Smooth muscle cell (in vitro differentiated cells): ENCODE data around the gene CALN1. TPM values are rescaled to one million over a fixed set of nuclear protein-coding genes. Genes with fewer than 3 reads are reported as not detected.
"Not testable (repeated sequence)": the region's sequence is repeated elsewhere in the genome, so short reads cannot be mapped to it uniquely, and the experiment has no call there.

Source experiments
- DNase-seq: peaks from one replicate; lab custom pipeline; 2025; ENCODE audit not compliant: unreplicated experiment; lab: John Stamatoyannopoulos, UW
- H2AFZ ChIP-seq: fragments of 200-600 bp; sonication (generic); 2 replicates; pipeline ENCODE4 v1.6.0; 2016; ENCODE audit warnings: antibody characterized with exemption, low read depth, mild to moderate bottlenecking
- H3F3A ChIP-seq: fragments of 200-600 bp; sonication (generic); 2 replicates; pipeline ENCODE4 v1.6.0; 2017; ENCODE audit warnings: antibody characterized with exemption, low read depth
- H3K27ac ChIP-seq: fragments of 200-600 bp; sonication (generic); 2 replicates; pipeline ENCODE4 v1.5.1; 2016; ENCODE audit warnings: low read depth, mild to moderate bottlenecking
- H3K27me3 ChIP-seq: fragments of 200-600 bp; sonication (generic); 2 replicates; pipeline ENCODE4 v1.6.1; 2016; ENCODE audit warnings: low read depth, mild to moderate bottlenecking
- H3K36me3 ChIP-seq: fragments of 200-600 bp; sonication (generic); 2 replicates; pipeline ENCODE4 v1.5.1; 2016; ENCODE audit warnings: low read depth
- H3K4me1 ChIP-seq: fragments of 200-600 bp; sonication (generic); 2 replicates; pipeline ENCODE4 v1.5.1; 2016; ENCODE audit warnings: low read depth
- H3K4me2 ChIP-seq: fragments of 200-600 bp; sonication (generic); 2 replicates; pipeline ENCODE4 v1.6.0; 2016; ENCODE audit warnings: mild to moderate bottlenecking
- H3K4me3 ChIP-seq: fragments of 200-600 bp; sonication (generic); 2 replicates; pipeline ENCODE4 v1.5.1; 2016; ENCODE audit warnings: mild to moderate bottlenecking
- H3K79me2 ChIP-seq: fragments of 200-600 bp; sonication (generic); 2 replicates; pipeline ENCODE4 v1.6.0; 2016; ENCODE audit warnings: low read depth, mild to moderate bottlenecking
- H3K9ac ChIP-seq: fragments of 200-600 bp; sonication (generic); 2 replicates; pipeline ENCODE4 v1.6.0; 2016; ENCODE audit warnings: low read depth
- H3K9me3 ChIP-seq: fragments of 200-600 bp; sonication (generic); replicated peaks from 2 replicates; pipeline ENCODE4 v1.5.1; 2016; ENCODE audit warnings: low read depth
- H4K20me1 ChIP-seq: fragments of 200-600 bp; sonication (generic); 2 replicates; pipeline ENCODE4 v1.6.0; 2016; ENCODE audit warnings: low read depth
- CTCF ChIP-seq: fragments of 200-600 bp; sonication (generic); IDR thresholded peaks from 2 replicates; pipeline ENCODE4 v1.5.1; 2017; ENCODE audit warnings: borderline replicate concordance, mild to moderate bottlenecking, antibody characterized with exemption; ENCODE audit not compliant: insufficient read depth, poor library complexity, severe bottlenecking
- WGBS: methylation state at CpG from one replicate; pipeline ENCODE4 v1.1.7; 2016; ENCODE audit warnings: low lambda C conversion rate; 5-methylcytosine and 5-hydroxymethylcytosine counted together
- polyA plus RNA-seq: library from polyadenylated mRNA; unstranded; fragments of >200 nt; fragmentation: Nextera tagmentation; extraction: Ambion mirVana; gene quantifications from 2 replicates; pipeline ENCODE4 v1.2.1, GENCODE V29; 2016
- total RNA-seq: library from RNA; depleted of rRNA; stranded (reverse); fragments of >200 nt; gene quantifications from 2 replicates; pipeline ENCODE4 v1.2.3, GENCODE V29; 2014

The CALN1 gene
- total and polyA plus RNA-seq, 2 experiments from 2014 or later, result not detected

DNA sequence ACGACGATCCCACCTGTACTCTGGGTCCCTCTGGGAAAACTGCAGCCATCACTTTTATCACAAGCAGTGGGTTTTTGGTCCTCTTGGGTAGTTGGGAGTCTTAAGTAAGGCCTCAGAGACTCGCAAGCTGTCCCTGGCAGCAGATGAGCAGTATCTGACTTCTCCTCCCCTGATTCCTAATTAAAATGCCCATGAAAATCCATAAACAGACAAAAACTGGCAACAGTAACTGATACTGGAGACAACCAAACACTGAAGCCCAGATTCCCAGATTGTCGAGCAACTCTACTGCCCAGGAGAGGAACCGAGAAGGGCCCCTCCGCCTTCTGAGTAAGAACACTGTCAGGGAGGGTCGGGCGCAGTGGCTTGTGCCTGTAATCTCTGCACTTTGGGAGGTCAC is 333.8 kb downstream of the CALN1 start:
- Histone ChIP-seq H3K27ac (no peak overlapping the region), H3K9me3 (no peaks in the 10 kb centered on the region), H3K27me3 (peaks cover 8% of the 10 kb centered on the region), H3K4me1 (no peaks in the 10 kb centered on the region), H3K4me3 (no peak overlapping the region), H3K36me3 (no peaks in the 10 kb centered on the region), H3K4me2 (no peak overlapping the region), H2AFZ (no peak overlapping the region), H3K79me2 (no peaks in the 10 kb centered on the region), H3F3A (no peaks in the 10 kb centered on the region), H3K9ac (no peak overlapping the region), H4K20me1 (no peaks in the 10 kb centered on the region)
- DNase-seq, result no peak
- no peak for TF ChIP-seq CTCF
- WGBS, result 94% methylated on average over 8 of the region's 8 CpGs

DNA sequence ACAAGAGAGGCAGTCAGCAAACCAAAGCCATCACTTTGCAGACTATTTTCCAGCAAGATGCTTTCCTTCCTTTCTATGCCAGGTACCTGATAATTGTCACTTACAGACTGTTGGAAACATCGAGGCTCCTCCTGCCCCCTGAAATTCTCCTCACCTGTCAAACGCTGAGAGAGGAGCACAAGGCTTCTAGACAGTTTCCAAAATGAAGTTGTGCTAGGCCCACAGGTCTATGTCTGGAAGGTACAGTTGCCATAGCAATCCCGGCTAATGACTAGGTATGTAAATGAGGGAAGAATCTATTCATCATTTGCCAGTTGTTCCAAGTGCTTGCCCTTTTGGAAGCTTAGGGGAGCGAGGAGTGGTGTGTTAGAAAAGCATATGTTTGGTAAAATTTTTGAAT is 334.4 kb downstream of the CALN1 start:
- DNase-seq, result no peak
- Histone ChIP-seq H3F3A (no peaks in the 10 kb centered on the region), H3K27me3 (peaks cover 8% of the 10 kb centered on the region), H3K9ac (no peak overlapping the region), H3K4me3 (no peak overlapping the region), H2AFZ (no peak overlapping the region), H3K4me2 (no peak overlapping the region), H3K79me2 (no peaks in the 10 kb centered on the region), H3K4me1 (no peaks in the 10 kb centered on the region), H3K27ac (no peak overlapping the region), H3K36me3 (no peaks in the 10 kb centered on the region), H3K9me3 (no peaks in the 10 kb centered on the region), H4K20me1 (no peaks in the 10 kb centered on the region)
- 89% methylated on average over 4 of the region's 4 CpGs for WGBS
- TF ChIP-seq CTCF, result no peak

- Histone ChIP-seq H3K79me2 (no peaks in the 10 kb centered on the region), H3K36me3 (no peaks in the 10 kb centered on the region), H3K27me3 (no peaks in the 10 kb centered on the region), H3K4me3 (no peak overlapping the region), H4K20me1 (no peaks in the 10 kb centered on the region), H2AFZ (no peak overlapping the region), H3K9me3 (no peaks in the 10 kb centered on the region), H3K4me1 (no peaks in the 10 kb centered on the region), H3K27ac (no peak overlapping the region), H3K4me2 (no peak overlapping the region), H3F3A (no peaks in the 10 kb centered on the region), H3K9ac (no peak overlapping the region)
- no peak for TF ChIP-seq CTCF
- no peak for DNase-seq
Observed at GRCh38 chr7:72072901-72073300, 339.2 kb downstream of the CALN1 start.

- no peak for TF ChIP-seq CTCF
- H3K4me3 ChIP-seq, result no peak overlapping the region
Observed at GRCh38 chr7:72069263-72069662, 342.9 kb downstream of the CALN1 start.

GRCh38 chr7:72065764-72066163 is 346.4 kb downstream of the CALN1 start:
- not testable (repeated sequence) for H3K4me3 ChIP-seq, H3K4me2 ChIP-seq, H3K27me3 ChIP-seq, H3K9me3 ChIP-seq, H4K20me1 ChIP-seq, H3K79me2 ChIP-seq, H3K4me1 ChIP-seq, H3F3A ChIP-seq, DNase-seq, H2AFZ ChIP-seq, H3K9ac ChIP-seq, H3K36me3 ChIP-seq, H3K27ac ChIP-seq
- 92% methylated on average over 1 of the region's 1 CpG for WGBS

More at GRCh38 chr7:72069263-72069662, 342.9 kb downstream of the CALN1 start:
- DNase-seq, result no peak
- Histone ChIP-seq H3F3A (no peaks in the 10 kb centered on the region), H3K9me3 (no peaks in the 10 kb centered on the region), H3K9ac (no peak overlapping the region), H3K36me3 (no peaks in the 10 kb centered on the region), H3K27me3 (no peaks in the 10 kb centered on the region), H3K4me2 (no peak overlapping the region), H3K27ac (no peak overlapping the region), H3K4me1 (no peaks in the 10 kb centered on the region), H3K79me2 (no peaks in the 10 kb centered on the region), H4K20me1 (no peaks in the 10 kb centered on the region), H2AFZ (no peak overlapping the region)
